NCI-H2081 (cell line): ENCODE data around the gene DOCK1.
A peak's percentile ranks its signal among the peaks of the same experiment; 100 is the strongest.
"Not testable (repeated sequence)": the region's sequence is repeated elsewhere in the genome, so short reads cannot be mapped to it uniquely, and the experiment has no call there.

Source experiments
- DNase-seq, 2 experiments: peaks; one replicate each; lab custom pipeline; 2025; lab: John Stamatoyannopoulos, UW

Gene DOCK1

GRCh38 chr10:127278001-127278400, 372.8 kb downstream of the DOCK1 start:
- peak; percentile 53 to 82 for DNase-seq

GRCh38 chr10:127279334-127279774, 374.1 kb downstream of the DOCK1 start:
- peak; percentile 19 to 44 for DNase-seq

GRCh38 chr10:127280446-127280845, 375.2 kb downstream of the DOCK1 start:
- DNase-seq = no peak

GRCh38 chr10:127283017-127283416, 377.8 kb downstream of the DOCK1 start:
- DNase-seq = no peak

- no peak for DNase-seq
These were observed 378.3 kb downstream of the DOCK1 start for GRCh38 chr10:127283576-127283975.

- DNase-seq = no peak
These were observed 385.6 kb downstream of the DOCK1 start for GRCh38 chr10:127290850-127291249.

GRCh38 chr10:127291329-127291728, 386.1 kb downstream of the DOCK1 start:
- DNase-seq = no peak

- no peak for DNase-seq
These were observed 387.7 kb downstream of the DOCK1 start for GRCh38 chr10:127292888-127293287.

GRCh38 chr10:127293640-127294039, 388.4 kb downstream of the DOCK1 start:
- DNase-seq = no peak

GRCh38 chr10:127296696-127297095, 391.5 kb downstream of the DOCK1 start:
- no peak for DNase-seq

- DNase-seq = no peak
These were observed 393.2 kb downstream of the DOCK1 start for GRCh38 chr10:127298381-127298780.

GRCh38 chr10:127299192-127299591, 394.0 kb downstream of the DOCK1 start:
- not testable (repeated sequence) for DNase-seq

- DNase-seq = no peak
These were observed 394.9 kb downstream of the DOCK1 start for GRCh38 chr10:127299956-127300689.

GRCh38 chr10:127300868-127301321, 395.7 kb downstream of the DOCK1 start:
- DNase-seq = no peak

- peak; percentile 25 to 29 for DNase-seq
These were observed 397.1 kb downstream of the DOCK1 start for GRCh38 chr10:127302343-127302742.

GRCh38 chr10:127303105-127303504, 397.9 kb downstream of the DOCK1 start:
- no peak for DNase-seq

- no peak for DNase-seq
These were observed 398.5 kb downstream of the DOCK1 start for GRCh38 chr10:127303746-127304145.

GRCh38 chr10:127306479-127306878, 401.3 kb downstream of the DOCK1 start:
- DNase-seq = no peak

- DNase-seq = no peak
These were observed 402.1 kb downstream of the DOCK1 start for GRCh38 chr10:127307338-127307737.

- DNase-seq = no peak
These were observed 402.8 kb downstream of the DOCK1 start for GRCh38 chr10:127308031-127308430.

GRCh38 chr10:127309619-127310018, 404.4 kb downstream of the DOCK1 start:
- not testable (repeated sequence) for DNase-seq

GRCh38 chr10:127310430-127310829, 405.2 kb downstream of the DOCK1 start:
- no peak for DNase-seq

GRCh38 chr10:127310923-127311322, 405.7 kb downstream of the DOCK1 start:
- DNase-seq = no peak
